ENCODE data around the gene KSR1.
"Not testable (repeated sequence)": the region's sequence is repeated elsewhere in the genome, so short reads cannot be mapped to it uniquely, and the experiment has no call there.

GRCh38 chr17:27638415-27638914 is 182.2 kb downstream of the KSR1 start:
- TF ChIP-seq CTCF, POLR2A (IDR thresholded peaks at IDR 0.05): not testable (repeated sequence)
